Adrenal gland (tissue), 12 donors: Measurements from ENCODE around the gene KIAA1549. TPM values are rescaled to one million over a fixed set of nuclear protein-coding genes. Genes with fewer than 3 reads are reported as not detected.

Experiments used
- DNase-seq, 7 donors: peaks; one replicate each; pipeline ENCODE4 v3.0.0-alpha.2; 2019 to 2020
- H3K27ac ChIP-seq, 5 donors: fragments of 200-600 bp; sonication (generic) in 4 of 5; 1 replicate in 3 of 5; 2 replicates in 2 of 5; pipeline versions ENCODE4 v1.5.1 to v1.8.0; 2016 to 2020; ENCODE audit warnings: mild to moderate bottlenecking in 1 of 5
- H3K27me3 ChIP-seq: fragments of 200-600 bp; 2 replicates; pipeline ENCODE4 v1.8.0; 2021
- H3K36me3 ChIP-seq, 2 donors: fragments of 200-600 bp; replicated peaks in 1 of 2; 1 replicate in 1 of 2; 2 replicates in 1 of 2; pipeline versions ENCODE4 v1.5.1 to v1.8.0; 2018 to 2022
- H3K4me1 ChIP-seq, 2 donors: fragments of 200-600 bp; replicated peaks in 1 of 2; 1 replicate in 1 of 2; 2 replicates in 1 of 2; pipeline versions ENCODE4 v1.5.1 to v1.8.0; 2018 to 2021
- H3K4me3 ChIP-seq, 4 donors: fragments of 200-600 bp; sonication (generic) in 3 of 4; one replicate each; pipeline ENCODE4 v1.5.1; 2016 to 2018
- H3K9me3 ChIP-seq, 3 donors: fragments of 200-600 bp; sonication (generic) in 1 of 3; replicated peaks in 1 of 3; 1 replicate in 2 of 3; 2 replicates in 1 of 3; pipeline versions ENCODE4 v1.5.1 to v1.8.0; 2016 to 2021
- POLR2A ChIP-seq, 2 donors: fragments of 450-650 bp; IDR thresholded peaks; one replicate each; pipeline ENCODE4 v1.6.1; 2017; ENCODE audit warnings: antibody characterized with exemption in 2 of 2, mild to moderate bottlenecking in 2 of 2, moderate library complexity in 1 of 2
- WGBS, 4 donors: extraction: QIAGEN DNeasy Blood & Tissue Kit in 2 of 4; methylation state at CpG; one replicate each; pipeline versions ENCODE4 v1.1.5 to v1.1.7; 2013 to 2017; 5-methylcytosine and 5-hydroxymethylcytosine counted together
- intact Hi-C, 2 donors: fragments of 100-400 bp; cut with DNase I; formaldehyde crosslinking; loops; one replicate each; pipeline versions ENCODE4 v1.14.1 to v1.15.0; 2022 to 2023
- polyA plus RNA-seq, 3 donors: library from polyadenylated mRNA; stranded (reverse); fragments of 200-250 nt in 2 of 3; fragments of 350-450 nt in 1 of 3; fragmentation: Illumina TruSeq in 1 of 3; extraction: RNeasy Lipid Tissue Mini Kit (QIAGEN cat#74804) in 1 of 3; gene quantifications; one replicate each; pipeline ENCODE4 v1.2.3, GENCODE V29; 2013 to 2014
- total RNA-seq, 9 donors: library from RNA; depleted of rRNA in 4 of 9; stranded (reverse); fragments of >200 nt in 4 of 9; fragments of 120-200 nt in 1 of 9; fragmentation: NEBNext Ultra II Directional in 1 of 9; extraction: Animal tissue kit (Norgen Biotek cat#: 25700) in 1 of 9; gene quantifications; one replicate each; pipeline versions ENCODE4 v1.1.0 to v1.2.4, GENCODE V29; 2013 to 2023
- TF ChIP-seq, protein P1 (sequence below), 6 experiments: fragments of 450-650 bp in 4 of 6; fragments of 200-600 bp in 2 of 6; sonication (generic) in 1 of 6; IDR thresholded peaks; 1 replicate in 5 of 6; 2 replicates in 1 of 6; pipeline versions ENCODE4 v1.5.1 to v1.8.0; 2016 to 2021; ENCODE audit warnings: antibody characterized with exemption in 6 of 6, mild to moderate bottlenecking in 2 of 6, moderate library complexity in 1 of 6
- donor health status: healthy with polysubstance abuse.
- donor health status: Bipolar disorder and iron deficiency.
- donor health status: DM: yes; HTN: yes; CAD: no.
- donor health status: DM: no; HTN: no; CAD: no.
- donor health status: DM: no; HTN: no; CAD: no.
- donor health status: DM: yes; HTN: yes; CAD: no.

The KIAA1549 gene
- total and polyA plus RNA-seq, 12 donors: 1.3 to 7.6 (median 3.7) TPM

DNA sequence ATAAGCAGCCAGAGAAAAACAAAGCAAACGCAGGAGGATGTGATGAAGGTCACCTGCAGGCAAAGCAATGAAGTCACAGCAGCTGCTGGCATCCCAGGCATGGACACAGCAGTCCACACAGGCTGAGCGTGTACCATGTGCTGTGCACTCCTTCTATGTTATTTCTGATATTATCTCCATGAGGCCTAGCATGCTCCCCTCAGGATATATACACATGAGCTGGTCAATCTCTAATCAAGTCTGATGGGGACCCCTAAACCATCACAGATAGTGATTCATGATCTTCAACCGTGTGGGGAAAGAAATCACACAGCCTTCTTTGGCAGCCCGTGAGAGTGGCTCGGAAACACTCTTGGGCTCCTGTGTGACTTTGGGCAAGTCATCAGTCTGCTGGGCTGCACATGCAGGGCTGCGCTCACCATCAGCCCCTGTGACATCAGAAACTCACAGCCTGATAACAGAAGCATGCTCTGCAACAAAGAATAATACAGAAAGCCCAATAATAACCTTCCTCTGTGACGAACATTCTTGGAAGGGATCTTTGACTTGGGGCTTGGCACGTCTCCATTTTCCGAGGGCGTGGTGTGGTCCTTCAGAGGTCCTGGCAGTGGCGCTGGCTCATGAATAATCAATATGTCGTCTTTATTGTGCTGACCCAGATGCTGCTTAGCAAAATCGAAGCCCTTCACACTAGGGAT, 100.2 kb downstream of the KIAA1549 start:
- TF ChIP-seq, protein P1, sequence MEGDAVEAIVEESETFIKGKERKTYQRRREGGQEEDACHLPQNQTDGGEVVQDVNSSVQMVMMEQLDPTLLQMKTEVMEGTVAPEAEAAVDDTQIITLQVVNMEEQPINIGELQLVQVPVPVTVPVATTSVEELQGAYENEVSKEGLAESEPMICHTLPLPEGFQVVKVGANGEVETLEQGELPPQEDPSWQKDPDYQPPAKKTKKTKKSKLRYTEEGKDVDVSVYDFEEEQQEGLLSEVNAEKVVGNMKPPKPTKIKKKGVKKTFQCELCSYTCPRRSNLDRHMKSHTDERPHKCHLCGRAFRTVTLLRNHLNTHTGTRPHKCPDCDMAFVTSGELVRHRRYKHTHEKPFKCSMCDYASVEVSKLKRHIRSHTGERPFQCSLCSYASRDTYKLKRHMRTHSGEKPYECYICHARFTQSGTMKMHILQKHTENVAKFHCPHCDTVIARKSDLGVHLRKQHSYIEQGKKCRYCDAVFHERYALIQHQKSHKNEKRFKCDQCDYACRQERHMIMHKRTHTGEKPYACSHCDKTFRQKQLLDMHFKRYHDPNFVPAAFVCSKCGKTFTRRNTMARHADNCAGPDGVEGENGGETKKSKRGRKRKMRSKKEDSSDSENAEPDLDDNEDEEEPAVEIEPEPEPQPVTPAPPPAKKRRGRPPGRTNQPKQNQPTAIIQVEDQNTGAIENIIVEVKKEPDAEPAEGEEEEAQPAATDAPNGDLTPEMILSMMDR (IDR thresholded peaks at IDR 0.05): no peak
- TF ChIP-seq POLR2A (IDR thresholded peaks at IDR 0.05): no peak
- intact Hi-C loops: loop anchor here (10.0 kb wide), 1 partner anchor 194 kb away; no protein-coding TSS in a partner anchor

DNA sequence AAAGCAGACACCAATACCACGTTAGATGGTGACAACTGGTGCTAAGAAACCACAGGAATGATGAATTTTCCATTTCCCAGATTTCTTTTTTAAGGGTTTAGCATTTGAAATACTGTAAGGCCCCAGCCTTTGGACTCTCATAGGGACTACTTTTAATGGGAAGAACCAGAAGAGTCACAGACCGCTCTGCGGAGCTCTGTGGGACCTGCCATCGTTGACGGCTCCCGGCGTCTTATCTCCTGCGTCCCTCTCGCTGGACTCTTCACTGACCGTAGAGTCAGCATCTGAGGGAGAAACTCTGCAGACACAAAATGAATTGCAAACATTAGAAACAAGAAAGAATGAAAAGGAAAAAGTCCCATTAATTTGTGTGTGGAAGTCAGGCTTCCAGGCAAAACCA, 101.8 kb downstream of the KIAA1549 start:
- intact Hi-C loops: no loop called here
- DNase-seq: no peak
- Histone ChIP-seq H3K36me3 (no peaks in the 10 kb centered on the region), H3K27ac (no peak overlapping the region), H3K27me3 (no peaks in the 10 kb centered on the region), H3K4me3 (no peak overlapping the region), H3K9me3 (no peaks in the 10 kb centered on the region), H3K4me1 (peaks cover 3 to 19% of the 10 kb centered on the region in 2 donors)
- 94 to 98% (median 97%) methylated on average over 10 of the region's 10 CpGs for WGBS, 4 donors
- TF ChIP-seq, protein P1 (IDR thresholded peaks at IDR 0.05): no peak
- no peak for TF ChIP-seq POLR2A (IDR thresholded peaks at IDR 0.05)

More for the DNA sequence above, 100.2 kb downstream of the KIAA1549 start:
- Histone ChIP-seq H3K4me3 (no peak overlapping the region), H3K36me3 (no peaks in the 10 kb centered on the region), H3K4me1 (peaks cover 3 to 19% of the 10 kb centered on the region in 2 donors), H3K27ac (peak overlapping the region in 3 of 5 donors; percentile 6 to 74 (median 60)), H3K27me3 (no peaks in the 10 kb centered on the region), H3K9me3 (no peaks in the 10 kb centered on the region)
- peak; percentile 56 to 85 (median 77) for DNase-seq
- 34 to 69% (median 50%) methylated on average over 9 to 13 of the region's 13 CpGs for WGBS, 4 donors

DNA sequence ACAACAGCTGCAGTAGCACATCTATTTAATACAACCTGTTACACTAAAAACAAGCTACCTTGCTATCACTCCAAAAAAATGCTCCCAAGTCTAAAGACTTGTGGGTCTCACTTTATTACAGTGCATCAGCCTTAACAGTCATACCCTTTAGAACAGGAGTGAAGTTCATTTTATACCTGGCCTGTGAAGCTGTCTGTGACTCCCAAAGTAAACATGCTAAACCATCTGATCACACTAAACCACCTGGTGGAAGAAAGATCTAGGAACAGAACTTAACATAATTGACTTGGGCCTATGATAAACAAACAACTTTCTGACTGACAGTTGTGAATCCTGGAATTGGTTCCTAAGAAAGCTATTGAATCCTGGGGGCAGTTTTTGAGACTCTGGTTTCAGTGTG, 102.3 kb downstream of the KIAA1549 start:
- no peaks in the 10 kb centered on the region for H3K9me3 ChIP-seq
- H3K4me3 ChIP-seq: no peak overlapping the region
- no peaks in the 10 kb centered on the region for H3K36me3 ChIP-seq
- TF ChIP-seq POLR2A (IDR thresholded peaks at IDR 0.05): no peak
- TF ChIP-seq, protein P1 (IDR thresholded peaks at IDR 0.05): no peak
- H3K4me1 ChIP-seq: peaks cover 3 to 19% of the 10 kb centered on the region in 2 donors
- H3K27ac ChIP-seq: no peak overlapping the region
- intact Hi-C loops: no loop called here
- no peak for DNase-seq
- H3K27me3 ChIP-seq: no peaks in the 10 kb centered on the region

DNA sequence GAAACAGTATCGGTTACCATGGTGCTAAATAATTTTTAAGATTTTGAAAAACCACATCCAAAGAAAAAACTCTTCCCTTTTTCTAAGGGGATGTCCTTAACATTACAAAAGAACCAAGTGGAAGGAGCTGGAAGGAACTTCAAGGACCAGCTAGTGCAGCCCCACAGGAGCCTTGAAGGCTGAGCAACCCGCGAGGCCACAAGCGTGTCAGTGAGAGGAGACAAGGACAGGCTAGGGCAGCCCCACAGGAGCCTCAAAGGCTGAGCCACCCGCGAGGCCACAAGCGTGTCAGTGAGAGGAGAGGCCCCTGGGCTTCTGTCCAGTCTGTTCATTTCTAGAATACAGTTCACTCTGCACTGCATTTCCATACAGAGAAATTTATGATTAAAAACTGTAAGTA, 103.1 kb downstream of the KIAA1549 start:
- Histone ChIP-seq H3K4me1 (peaks cover 3 to 19% of the 10 kb centered on the region in 2 donors), H3K9me3 (no peaks in the 10 kb centered on the region), H3K4me3 (no peak overlapping the region), H3K27me3 (no peaks in the 10 kb centered on the region), H3K27ac (peak overlapping the region in 1 of 5 donors; percentile 19), H3K36me3 (no peaks in the 10 kb centered on the region)
- TF ChIP-seq POLR2A (IDR thresholded peaks at IDR 0.05): no peak
- TF ChIP-seq, protein P1 (IDR thresholded peaks at IDR 0.05): no peak
- intact Hi-C loops: no loop called here
- WGBS, 4 donors: 39 to 51% (median 45%) methylated on average over 7 of the region's 7 CpGs
- peak in 5 of 7 donors; percentile 37 to 65 (median 46) for DNase-seq
